ENCODE data around the gene NUDT4. TPM values are rescaled to one million over a fixed set of nuclear protein-coding genes. Genes with fewer than 3 reads are reported as not detected.

The NUDT4 gene
- total and polyA plus RNA-seq, 2 of the 13 experiments (the other 11 are each of a cell fraction or from before 2014, with no cell fraction given) = 37.3 to 70.1 TPM

- TF ChIP-seq RBM39 (IDR thresholded peaks at IDR 0.05; ENCODE audit: low read depth, low read length, poor library complexity, severe bottlenecking) = peak; percentile 61
- TF ChIP-seq SATB2 (CRISPR knock-in tag; IDR thresholded peaks at IDR 0.05) = peak; percentile 67
- TF ChIP-seq ZNF205 (CRISPR knock-in tag; IDR thresholded peaks at IDR 0.05) = no peak
- TF ChIP-seq HNF1B (CRISPR knock-in tag; IDR thresholded peaks at IDR 0.05) = no peak
- no peak for TF ChIP-seq MTF2 (CRISPR knock-in tag; IDR thresholded peaks at IDR 0.05; ENCODE audit: borderline replicate concordance)
- no peak for TF ChIP-seq GTF2F1 (IDR thresholded peaks at IDR 0.05; ENCODE audit: low read length)
- 0 out of 2 replicates have a peak, but pooled peaks have one; percentile 44 for TF ChIP-seq ZHX1 (CRISPR knock-in tag; IDR thresholded peaks at IDR 0.05; ENCODE audit: low read depth)
- TF ChIP-seq CERS6 (CRISPR knock-in tag; IDR thresholded peaks at IDR 0.05) = no peak
- TF ChIP-seq ZBTB42 (CRISPR knock-in tag; IDR thresholded peaks at IDR 0.05) = no peak
- TF ChIP-seq MTA1 (CRISPR knock-in tag; IDR thresholded peaks at IDR 0.05; ENCODE audit: borderline replicate concordance) = peak; percentile 83; the same call in 1 of the 2 replicates
- TF ChIP-seq DMTF1 (CRISPR knock-in tag; IDR thresholded peaks at IDR 0.05) = no peak
- no peak for TF ChIP-seq ZNF713 (CRISPR knock-in tag; IDR thresholded peaks at IDR 0.05)
- TF ChIP-seq SUZ12 (IDR thresholded peaks at IDR 0.05; ENCODE audit: low read depth, low read length) = peak; percentile 53
- peak; percentile 71 for TF ChIP-seq IKZF4 (CRISPR knock-in tag; IDR thresholded peaks at IDR 0.05; ENCODE audit: borderline replicate concordance, low read depth, not compliant biosample characterization)
- no peak; the same call in 1 of the 2 replicates for TF ChIP-seq NR2F2 (IDR thresholded peaks at IDR 0.05; ENCODE audit: borderline replicate concordance, low read depth)
- TF ChIP-seq MATR3 (CRISPR knock-in tag; IDR thresholded peaks at IDR 0.05) = no peak
- no peak for TF ChIP-seq MAFG (CRISPR knock-in tag; IDR thresholded peaks at IDR 0.05)
- peak; percentile 83; the same call in 1 of the 2 replicates for TF ChIP-seq ZBTB39 (CRISPR knock-in tag; IDR thresholded peaks at IDR 0.05)
Observed at GRCh38 chr12:93441617-93442410, 64.1 kb downstream of the NUDT4 start, which contains the start of gene UBE2N (continued).

Measured in HepG2 (cell line).